Breast epithelium (tissue), 4 donors: ENCODE results near the gene MAPK11. TPM values are rescaled to one million over a fixed set of nuclear protein-coding genes. Genes with fewer than 3 reads are reported as not detected.

ENCODE experiments used
- DNase-seq, 2 donors: peaks; one replicate each; pipeline ENCODE4 v3.0.0-alpha.2; 2019; ENCODE audit warnings: low spot score in 2 of 2
- H3K27ac ChIP-seq, 2 donors: fragments of 200-600 bp; sonication (generic) in 1 of 2; one replicate each; pipeline ENCODE4 v1.5.1; 2016 to 2019; ENCODE audit warnings: mild to moderate bottlenecking in 1 of 2
- H3K27me3 ChIP-seq, 2 donors: fragments of 200-600 bp; sonication (generic) in 1 of 2; one replicate each; pipeline versions ENCODE4 v1.5.1 to v1.6.0; 2017 to 2019; ENCODE audit warnings: control low read depth in 1 of 2, mild to moderate bottlenecking in 1 of 2
- H3K36me3 ChIP-seq: fragments of 200-600 bp; one replicate; pipeline ENCODE4 v1.5.1; 2019
- H3K4me1 ChIP-seq, 2 donors: fragments of 200-600 bp; sonication (generic); one replicate each; pipeline ENCODE4 v1.5.1; 2016 to 2019; ENCODE audit warnings: control low read depth in 1 of 2
- H3K4me3 ChIP-seq, 3 donors: fragments of 200-600 bp; sonication (generic); 1 replicate in 2 of 3; 2 replicates in 1 of 3; pipeline ENCODE4 v1.5.1; 2016 to 2019; ENCODE audit warnings: mild to moderate bottlenecking in 3 of 3, moderate library complexity in 2 of 3
- H3K9me3 ChIP-seq, 2 donors: fragments of 200-600 bp; sonication (generic) in 1 of 2; one replicate each; pipeline ENCODE4 v1.5.1; 2016 to 2019; ENCODE audit warnings: control low read depth in 1 of 2
- POLR2A ChIP-seq: fragments of 450-650 bp; IDR thresholded peaks from one replicate; pipeline ENCODE4 v1.6.1; 2016; ENCODE audit warnings: antibody characterized with exemption, mild to moderate bottlenecking, moderate library complexity
- POLR2AphosphoS5 ChIP-seq, 3 donors: sonication (generic); formaldehyde crosslinking; IDR thresholded peaks; one replicate each; pipeline ENCODE4 v1.6.1; 2017; ENCODE audit warnings: antibody characterized with exemption in 3 of 3
- intact Hi-C: fragments of 100-400 bp; cut with DNase I; formaldehyde crosslinking; loops from one replicate; pipeline ENCODE4 v1.15.1; 2023; ENCODE audit warnings: low total_unique reads
- total RNA-seq, 3 donors: library from RNA; depleted of rRNA; stranded (reverse); fragments of >200 nt; gene quantifications; one replicate each; pipeline ENCODE4 v1.1.0, GENCODE V29; 2016
- TF ChIP-seq, protein P1 (sequence below), 3 donors: fragments of 450-650 bp; IDR thresholded peaks; one replicate each; pipeline ENCODE4 v1.5.1; 2016 to 2017; ENCODE audit warnings: antibody characterized with exemption in 3 of 3, mild to moderate bottlenecking in 3 of 3, moderate library complexity in 3 of 3

Gene MAPK11
- total RNA-seq, 3 donors from 2014 or later, result 5.7 to 16.5 (median 13.4) TPM

GRCh38 chr22:50304528-50305392 lies 34.6 kb upstream of the MAPK11 start:
- Histone ChIP-seq H3K27ac (peak overlapping the region; percentile 94 to 98), H3K27me3 (no peaks in the 10 kb centered on the region), H3K36me3 (no peaks in the 10 kb centered on the region), H3K4me3 (peak overlapping the region; percentile 90 to 99 (median 91)), H3K4me1 (peaks cover 52 to 64% of the 10 kb centered on the region in 2 donors), H3K9me3 (no peaks in the 10 kb centered on the region)
- DNase-seq, result peak in 1 of 2 donors; percentile 20
- intact Hi-C loops, result no loop called here
- no peak for TF ChIP-seq POLR2AphosphoS5 (IDR thresholded peaks at IDR 0.05)
- TF ChIP-seq, protein P1, sequence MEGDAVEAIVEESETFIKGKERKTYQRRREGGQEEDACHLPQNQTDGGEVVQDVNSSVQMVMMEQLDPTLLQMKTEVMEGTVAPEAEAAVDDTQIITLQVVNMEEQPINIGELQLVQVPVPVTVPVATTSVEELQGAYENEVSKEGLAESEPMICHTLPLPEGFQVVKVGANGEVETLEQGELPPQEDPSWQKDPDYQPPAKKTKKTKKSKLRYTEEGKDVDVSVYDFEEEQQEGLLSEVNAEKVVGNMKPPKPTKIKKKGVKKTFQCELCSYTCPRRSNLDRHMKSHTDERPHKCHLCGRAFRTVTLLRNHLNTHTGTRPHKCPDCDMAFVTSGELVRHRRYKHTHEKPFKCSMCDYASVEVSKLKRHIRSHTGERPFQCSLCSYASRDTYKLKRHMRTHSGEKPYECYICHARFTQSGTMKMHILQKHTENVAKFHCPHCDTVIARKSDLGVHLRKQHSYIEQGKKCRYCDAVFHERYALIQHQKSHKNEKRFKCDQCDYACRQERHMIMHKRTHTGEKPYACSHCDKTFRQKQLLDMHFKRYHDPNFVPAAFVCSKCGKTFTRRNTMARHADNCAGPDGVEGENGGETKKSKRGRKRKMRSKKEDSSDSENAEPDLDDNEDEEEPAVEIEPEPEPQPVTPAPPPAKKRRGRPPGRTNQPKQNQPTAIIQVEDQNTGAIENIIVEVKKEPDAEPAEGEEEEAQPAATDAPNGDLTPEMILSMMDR (IDR thresholded peaks at IDR 0.05), result no peak
- TF ChIP-seq POLR2A, result no peak

GRCh38 chr22:50303848-50304527 lies 33.8 kb upstream of the MAPK11 start:
- no peak for TF ChIP-seq POLR2AphosphoS5 (IDR thresholded peaks at IDR 0.05)
- TF ChIP-seq, protein P1 (IDR thresholded peaks at IDR 0.05), result no peak
- TF ChIP-seq POLR2A, result no peak
- Histone ChIP-seq H3K4me3 (peak overlapping the region in 2 of 3 donors; percentile 90 to 99), H3K9me3 (no peaks in the 10 kb centered on the region), H3K4me1 (peaks cover 59 to 64% of the 10 kb centered on the region in 2 donors), H3K27ac (peak overlapping the region; percentile 94 to 98), H3K36me3 (no peaks in the 10 kb centered on the region), H3K27me3 (no peaks in the 10 kb centered on the region)
- DNase-seq, result no peak
- intact Hi-C loops, result no loop called here

- no peaks in the 10 kb centered on the region for H3K36me3 ChIP-seq
- H3K4me1 ChIP-seq, result peaks cover 61 to 63% of the 10 kb centered on the region in 2 donors
- no peaks in the 10 kb centered on the region for H3K9me3 ChIP-seq
- peak overlapping the region in 2 of 3 donors; percentile 90 to 99 for H3K4me3 ChIP-seq
- intact Hi-C loops, result no loop called here
- peak overlapping the region; percentile 94 to 98 for H3K27ac ChIP-seq
- no peaks in the 10 kb centered on the region for H3K27me3 ChIP-seq
- DNase-seq, result no peak
- TF ChIP-seq POLR2A, result no peak
- TF ChIP-seq, protein P1 (IDR thresholded peaks at IDR 0.05), result no peak
- TF ChIP-seq POLR2AphosphoS5 (IDR thresholded peaks at IDR 0.05), result no peak
Observed at GRCh38 chr22:50303515-50303847, 33.3 kb upstream of the MAPK11 start.

GRCh38 chr22:50302564-50302963 lies 32.4 kb upstream of the MAPK11 start:
- H3K4me1 ChIP-seq, result peaks cover 61 to 67% of the 10 kb centered on the region in 2 donors
- H3K36me3 ChIP-seq, result no peaks in the 10 kb centered on the region
- no peak for DNase-seq
- H3K9me3 ChIP-seq, result no peaks in the 10 kb centered on the region
- H3K4me3 ChIP-seq, result peak overlapping the region in 1 of 3 donors; percentile 99
- H3K27ac ChIP-seq, result peak overlapping the region; percentile 94 to 98
- intact Hi-C loops, result no loop called here
- TF ChIP-seq, protein P1 (IDR thresholded peaks at IDR 0.05), result no peak
- TF ChIP-seq POLR2A (no peak), POLR2AphosphoS5 (IDR thresholded peaks at IDR 0.05) (no peak)
- H3K27me3 ChIP-seq, result no peaks in the 10 kb centered on the region
